BLaER1 (cell line): ENCODE data around the gene MRPL39.

ENCODE experiments used
- H3K27ac ChIP-seq: shearing (Covaris generic); formaldehyde crosslinking; 2 replicates; pipeline ENCODE4 v1.8.1; 2022
- H3K27me3 ChIP-seq: shearing (Covaris generic); formaldehyde crosslinking; 2 replicates; pipeline ENCODE4 v1.8.1; 2022
- H3K36me3 ChIP-seq: shearing (Covaris generic); formaldehyde crosslinking; 2 replicates; pipeline ENCODE4 v1.8.1; 2022
- H3K4me1 ChIP-seq: shearing (Covaris generic); formaldehyde crosslinking; 2 replicates; pipeline ENCODE4 v1.8.1; 2022
- H3K4me2 ChIP-seq: shearing (Covaris generic); formaldehyde crosslinking; 2 replicates; pipeline ENCODE4 v1.8.1; 2022
- H3K4me3 ChIP-seq: shearing (Covaris generic); formaldehyde crosslinking; 2 replicates; pipeline ENCODE4 v1.8.1; 2022
- H3K9ac ChIP-seq: shearing (Covaris generic); formaldehyde crosslinking; 2 replicates; pipeline ENCODE4 v1.8.1; 2022
- H3K9me3 ChIP-seq: shearing (Covaris generic); formaldehyde crosslinking; 2 replicates; pipeline ENCODE4 v1.8.1; 2022
- H4K20me1 ChIP-seq: shearing (Covaris generic); formaldehyde crosslinking; 2 replicates; pipeline ENCODE4 v1.8.1; 2022
- Cebpa-rat ChIP-seq: shearing (Covaris generic); IDR thresholded peaks from 2 replicates; pipeline ENCODE4 v1.8.1; 2022

The MRPL39 gene

GRCh38 chr21:25561668-25562641 is 45.3 kb downstream of the MRPL39 start:
- H3K9ac ChIP-seq, result peak overlapping the region; percentile 87

GRCh38 chr21:25560891-25561290 is 46.4 kb downstream of the MRPL39 start:
- Histone ChIP-seq H3K27ac (no peak overlapping the region; the same call in 1 of the 2 replicates), H3K4me2 (peak overlapping the region; percentile 89), H3K4me1 (peaks cover 47% of the 10 kb centered on the region), H3K4me3 (no peak overlapping the region), H4K20me1 (no peaks in the 10 kb centered on the region), H3K27me3 (no peaks in the 10 kb centered on the region), H3K9me3 (no peaks in the 10 kb centered on the region), H3K36me3 (peaks cover 8% of the 10 kb centered on the region), H3K9ac (no peak overlapping the region)
- TF ChIP-seq Cebpa-rat, result no peak

More at GRCh38 chr21:25561668-25562641, 45.3 kb downstream of the MRPL39 start:
- no peaks in the 10 kb centered on the region for H3K27me3 ChIP-seq
- peak overlapping the region; percentile 93 for H3K27ac ChIP-seq
- no peaks in the 10 kb centered on the region for H4K20me1 ChIP-seq
- peaks cover 50% of the 10 kb centered on the region for H3K4me1 ChIP-seq
- H3K4me3 ChIP-seq, result peak overlapping the region; percentile 77
- TF ChIP-seq Cebpa-rat, result no peak
- H3K36me3 ChIP-seq, result peaks cover 18% of the 10 kb centered on the region
- H3K9me3 ChIP-seq, result no peaks in the 10 kb centered on the region
- peak overlapping the region; percentile 89 for H3K4me2 ChIP-seq

DNA sequence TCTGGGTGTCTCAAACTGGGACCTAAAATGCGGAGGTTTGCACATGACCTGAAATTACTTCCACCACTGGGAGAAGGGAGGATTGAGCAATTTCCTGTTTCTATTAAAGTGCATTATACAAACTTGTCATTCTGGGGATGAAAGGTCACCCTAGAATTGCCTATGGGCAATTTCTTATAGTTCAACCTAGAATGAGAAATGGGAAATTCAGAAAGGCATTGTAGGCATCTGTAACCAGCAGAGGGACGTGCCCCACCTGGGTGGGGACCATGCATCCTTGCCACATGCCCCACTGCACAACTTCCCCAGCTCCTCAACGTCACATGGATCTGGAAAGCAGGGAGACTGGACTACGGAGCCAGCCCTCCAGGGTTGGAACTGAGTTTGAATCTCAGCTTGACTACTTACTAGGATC is 47.0 kb downstream of the MRPL39 start:
- H3K4me2 ChIP-seq, result peak overlapping the region; percentile 89
- no peak overlapping the region for H3K27ac ChIP-seq
- no peak overlapping the region for H3K9ac ChIP-seq
- H3K4me3 ChIP-seq, result no peak overlapping the region
- no peaks in the 10 kb centered on the region for H3K9me3 ChIP-seq
- H3K27me3 ChIP-seq, result no peaks in the 10 kb centered on the region
- TF ChIP-seq Cebpa-rat, result 0 out of 2 replicates have a peak, but pooled peaks have one; percentile 12
- H3K36me3 ChIP-seq, result peaks cover 2% of the 10 kb centered on the region
- peaks cover 47% of the 10 kb centered on the region for H3K4me1 ChIP-seq
- no peaks in the 10 kb centered on the region for H4K20me1 ChIP-seq

DNA sequence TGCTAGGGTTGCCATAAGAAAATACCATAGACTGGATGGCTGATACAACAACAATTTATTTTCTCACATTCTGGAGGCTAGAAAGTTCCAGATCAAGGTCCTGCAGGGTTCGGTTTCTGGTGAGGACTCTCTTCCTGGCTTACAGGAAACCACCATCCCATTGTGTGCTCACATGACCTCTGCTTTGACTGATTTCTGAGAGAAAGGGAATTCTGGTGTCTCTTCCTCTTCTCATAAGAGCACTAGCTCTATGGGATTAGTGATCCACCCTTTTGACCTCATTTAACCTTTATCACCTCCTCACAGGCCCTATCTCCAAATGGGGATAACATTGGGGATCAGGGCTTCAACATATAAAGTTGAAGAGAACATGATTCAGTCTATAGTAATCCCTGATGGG is 47.5 kb downstream of the MRPL39 start:
- TF ChIP-seq Cebpa-rat, result no peak
- Histone ChIP-seq H4K20me1 (no peaks in the 10 kb centered on the region), H3K4me2 (peak overlapping the region; percentile 89), H3K4me3 (no peak overlapping the region), H3K9me3 (no peaks in the 10 kb centered on the region), H3K9ac (no peak overlapping the region), H3K4me1 (peaks cover 45% of the 10 kb centered on the region), H3K27ac (no peak overlapping the region), H3K27me3 (no peaks in the 10 kb centered on the region), H3K36me3 (no peaks in the 10 kb centered on the region)

DNA sequence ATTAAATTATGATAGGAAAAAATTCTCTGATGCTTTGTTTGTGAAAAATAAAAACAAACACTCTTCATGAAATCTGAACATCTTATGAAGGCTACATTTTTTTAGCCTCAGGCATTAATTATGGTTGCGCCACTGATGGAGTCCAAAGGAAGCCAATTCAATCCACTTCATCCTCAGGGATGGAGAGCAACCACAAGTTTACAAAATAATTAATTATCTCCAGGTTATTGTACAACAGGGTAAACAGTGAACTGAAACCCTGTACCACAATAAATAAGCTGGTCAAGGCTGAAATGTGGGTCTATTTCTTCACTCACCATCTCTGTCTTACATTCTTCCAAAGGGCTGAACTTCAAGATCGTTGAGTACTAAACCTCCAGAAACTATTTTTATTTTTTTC is 49.2 kb downstream of the MRPL39 start:
- no peaks in the 10 kb centered on the region for H3K27me3 ChIP-seq
- TF ChIP-seq Cebpa-rat, result no peak
- H3K36me3 ChIP-seq, result no peaks in the 10 kb centered on the region
- H3K9me3 ChIP-seq, result no peaks in the 10 kb centered on the region
- H3K4me3 ChIP-seq, result no peak overlapping the region
- no peak overlapping the region for H3K9ac ChIP-seq
- no peak overlapping the region for H3K4me2 ChIP-seq
- H3K27ac ChIP-seq, result no peak overlapping the region
- H3K4me1 ChIP-seq, result peaks cover 29% of the 10 kb centered on the region
- no peaks in the 10 kb centered on the region for H4K20me1 ChIP-seq

GRCh38 chr21:25557180-25557579 is 50.1 kb downstream of the MRPL39 start:
- Histone ChIP-seq H4K20me1 (no peaks in the 10 kb centered on the region), H3K9ac (no peak overlapping the region), H3K36me3 (no peaks in the 10 kb centered on the region), H3K9me3 (no peaks in the 10 kb centered on the region), H3K27ac (no peak overlapping the region), H3K4me1 (peaks cover 24% of the 10 kb centered on the region), H3K27me3 (no peaks in the 10 kb centered on the region), H3K4me3 (no peak overlapping the region), H3K4me2 (no peak overlapping the region)
- no peak for TF ChIP-seq Cebpa-rat

DNA sequence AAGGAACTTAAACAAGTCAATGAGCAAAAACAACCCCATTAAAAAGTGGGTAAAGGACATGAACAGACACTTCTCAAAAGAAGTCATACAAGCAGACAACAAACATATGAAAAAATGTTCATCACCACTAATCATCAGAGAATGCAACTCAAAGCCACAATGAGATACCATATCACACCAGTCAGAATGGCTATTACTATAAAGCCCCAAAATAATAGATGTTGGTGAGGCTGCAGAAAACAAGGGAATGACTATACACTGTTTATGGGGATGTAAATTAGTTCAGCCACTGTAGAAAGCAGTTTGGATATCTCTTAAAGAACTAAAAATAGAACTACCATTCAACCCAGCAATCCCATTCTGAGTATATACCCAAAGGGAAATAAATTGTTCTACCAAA is 51.2 kb downstream of the MRPL39 start:
- H3K4me3 ChIP-seq, result no peak overlapping the region
- H3K9me3 ChIP-seq, result no peaks in the 10 kb centered on the region
- H3K9ac ChIP-seq, result no peak overlapping the region
- no peak for TF ChIP-seq Cebpa-rat
- H3K27me3 ChIP-seq, result no peaks in the 10 kb centered on the region
- H3K4me2 ChIP-seq, result no peak overlapping the region
- H3K36me3 ChIP-seq, result no peaks in the 10 kb centered on the region
- no peaks in the 10 kb centered on the region for H4K20me1 ChIP-seq
- peaks cover 19% of the 10 kb centered on the region for H3K4me1 ChIP-seq
- H3K27ac ChIP-seq, result no peak overlapping the region

DNA sequence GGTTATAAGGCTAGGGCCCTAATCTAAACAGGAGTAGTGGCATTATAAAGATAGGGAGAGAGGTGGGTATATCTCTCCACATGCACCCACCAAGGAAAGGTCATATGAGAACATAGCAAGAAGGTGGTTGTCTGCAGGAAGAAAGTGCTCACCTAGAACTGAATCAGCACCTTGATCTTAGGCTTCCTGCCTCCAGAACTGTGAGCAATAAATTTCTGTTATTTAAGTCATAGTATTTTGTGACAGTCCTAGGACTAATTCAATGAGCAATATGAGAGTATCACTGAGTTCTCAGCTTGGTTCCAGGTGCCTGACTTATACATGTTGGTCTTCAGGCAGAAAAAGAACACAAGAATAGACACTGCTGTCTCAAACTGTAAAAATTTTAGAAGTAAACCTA is 51.8 kb downstream of the MRPL39 start:
- Histone ChIP-seq H3K9ac (no peak overlapping the region), H3K9me3 (no peaks in the 10 kb centered on the region), H3K27ac (no peak overlapping the region), H3K27me3 (no peaks in the 10 kb centered on the region), H3K4me2 (no peak overlapping the region), H3K36me3 (no peaks in the 10 kb centered on the region), H3K4me1 (peaks cover 13% of the 10 kb centered on the region), H3K4me3 (no peak overlapping the region), H4K20me1 (no peaks in the 10 kb centered on the region)
- TF ChIP-seq Cebpa-rat, result no peak

- H3K4me2 ChIP-seq, result no peak overlapping the region
Measured at GRCh38 chr21:25552856-25553255, 54.4 kb downstream of the MRPL39 start.

GRCh38 chr21:25551569-25551968 is 55.7 kb downstream of the MRPL39 start:
- H3K4me1 ChIP-seq, result no peaks in the 10 kb centered on the region
- H3K36me3 ChIP-seq, result no peaks in the 10 kb centered on the region
- no peaks in the 10 kb centered on the region for H3K9me3 ChIP-seq
- H3K4me2 ChIP-seq, result no peak overlapping the region
- H3K9ac ChIP-seq, result no peak overlapping the region
- H3K4me3 ChIP-seq, result no peak overlapping the region
- no peaks in the 10 kb centered on the region for H4K20me1 ChIP-seq
- no peaks in the 10 kb centered on the region for H3K27me3 ChIP-seq
- no peak for TF ChIP-seq Cebpa-rat
- no peak overlapping the region for H3K27ac ChIP-seq

More at GRCh38 chr21:25552856-25553255, 54.4 kb downstream of the MRPL39 start:
- H3K36me3 ChIP-seq, result no peaks in the 10 kb centered on the region
- H3K27me3 ChIP-seq, result no peaks in the 10 kb centered on the region
- no peak overlapping the region for H3K27ac ChIP-seq
- H3K9me3 ChIP-seq, result no peaks in the 10 kb centered on the region
- H3K4me1 ChIP-seq, result no peaks in the 10 kb centered on the region
- no peak overlapping the region for H3K4me3 ChIP-seq
- no peak overlapping the region for H3K9ac ChIP-seq
- H4K20me1 ChIP-seq, result no peaks in the 10 kb centered on the region
- TF ChIP-seq Cebpa-rat, result no peak
